GM12865 (cell line): ENCODE results near the gene SMAP1.
"Not testable (repeated sequence)": the region's sequence is repeated elsewhere in the genome, so short reads cannot be mapped to it uniquely, and the experiment has no call there.

Experiments used
- DNase-seq: peaks from one replicate; pipeline ENCODE4 v3.0.0; 2010; ENCODE audit warnings: low read depth
- H3K4me3 ChIP-seq: 2 replicates; pipeline ENCODE4 v1.5.1; 2011; ENCODE audit warnings: mild to moderate bottlenecking, low read depth, low read length, control low read depth
- CTCF ChIP-seq: IDR thresholded peaks from 2 replicates; pipeline ENCODE4 v1.5.1; 2011; ENCODE audit warnings: low read length, control low read depth, low read depth, inconsistent platforms; ENCODE audit not compliant: insufficient read depth; ENCODE audit errors: missing control alignments

SMAP1 gene

GRCh38 chr6:70758883-70759282 lies 91.2 kb downstream of the SMAP1 start:
- no peak for DNase-seq
- TF ChIP-seq CTCF: no peak
- no peak overlapping the region for H3K4me3 ChIP-seq

- no peak overlapping the region for H3K4me3 ChIP-seq
- no peak for TF ChIP-seq CTCF
- no peak for DNase-seq
Observed at GRCh38 chr6:70763754-70764510, 96.2 kb downstream of the SMAP1 start.

GRCh38 chr6:70764706-70765105 lies 97.0 kb downstream of the SMAP1 start:
- no peak for TF ChIP-seq CTCF
- H3K4me3 ChIP-seq: no peak overlapping the region
- DNase-seq: no peak

- DNase-seq, H3K4me3 ChIP-seq: not testable (repeated sequence)
Observed at GRCh38 chr6:70771351-70771750, 103.7 kb downstream of the SMAP1 start.

GRCh38 chr6:70779934-70780333 lies 112.3 kb downstream of the SMAP1 start:
- no peak for TF ChIP-seq CTCF
- H3K4me3 ChIP-seq: no peak overlapping the region
- DNase-seq: no peak

GRCh38 chr6:70790483-70791224 lies 123.0 kb downstream of the SMAP1 start:
- no peak for DNase-seq
- no peak for TF ChIP-seq CTCF
- no peak overlapping the region for H3K4me3 ChIP-seq

- DNase-seq: peak; percentile 22
- no peak for TF ChIP-seq CTCF
- H3K4me3 ChIP-seq: no peak overlapping the region
Observed at GRCh38 chr6:70797625-70798024, 129.9 kb downstream of the SMAP1 start.
